Measurements from ENCODE around the gene GLTP. TPM values are rescaled to one million over a fixed set of nuclear protein-coding genes. Genes with fewer than 3 reads are reported as not detected.

The GLTP gene
- total and polyA plus RNA-seq, 2 of the 4 experiments (the other 2 are of a cell fraction): 34.4 to 58.4 TPM

DNA sequence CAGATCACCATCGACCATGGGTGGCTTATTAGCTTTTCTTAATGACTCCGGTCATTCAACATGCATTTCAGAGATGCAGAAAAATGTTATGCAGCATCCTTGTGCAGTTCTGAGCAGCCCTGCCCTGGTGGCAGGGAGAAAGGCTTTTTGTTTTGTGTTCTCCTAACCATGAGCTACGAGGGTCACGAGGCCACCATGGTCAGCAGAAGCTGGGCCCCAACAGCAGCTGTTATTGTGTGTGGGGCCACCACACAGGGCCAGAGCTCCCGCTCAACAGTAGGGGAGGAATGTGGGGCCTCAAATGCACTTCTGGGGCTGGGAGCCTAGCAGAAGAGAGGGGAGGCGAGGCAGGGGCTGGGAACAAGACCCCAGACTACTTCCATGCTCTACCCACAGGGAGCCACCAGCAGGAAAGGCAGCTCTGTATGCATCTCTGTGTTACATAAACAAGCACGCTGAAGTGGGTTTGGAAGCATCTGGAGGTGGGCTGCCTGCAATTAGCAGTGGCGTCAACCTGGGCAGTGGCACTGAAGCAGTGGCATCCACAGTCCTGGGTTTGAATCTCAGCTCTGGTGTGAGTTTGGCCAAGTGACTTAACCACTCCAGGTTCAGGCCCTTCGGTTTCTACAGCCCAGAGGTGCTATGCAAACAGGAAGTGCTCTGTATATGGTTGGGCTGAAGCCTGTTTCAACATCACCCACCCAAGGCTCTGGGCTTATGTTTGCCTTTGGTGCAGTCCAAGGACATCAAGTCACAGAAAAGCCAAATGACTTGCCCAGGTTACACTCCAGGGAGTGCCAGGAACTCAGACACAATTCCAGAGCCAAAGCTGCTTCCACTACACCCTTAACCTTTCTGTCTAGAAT is 16.3 kb downstream of the GLTP start:
- intact Hi-C loops (cut with micrococcal nuclease) (no loop called here), in situ Hi-C loops (cut with MboI; ENCODE audit: low sequenced_read_pairs) (no loop called here), dilution Hi-C loops (cut with HindIII; ENCODE audit: low sequenced_read_pairs, unreplicated experiment) (no loop called here)
- Histone ChIP-seq H2AFZ (replicated peaks; ENCODE audit: low read length, poor library complexity) (peak overlapping the region; percentile 12), H3K4me1 (ENCODE audit: control insufficient read depth, insufficient read depth, low read length) (peaks cover 7% of the 10 kb centered on the region; the same call in 1 of the 2 replicates), H4K8ac (ENCODE audit: low read depth in 2 of 2, low read length in 2 of 2) (0 out of 4 replicates have a peak overlapping the region, but pooled peaks of 1 of the 2 experiments have one; percentile 4), H4K91ac (ENCODE audit: insufficient read depth, low read depth, low read length) (peak overlapping the region; percentile 5; the same call in 1 of the 2 replicates), H3K27ac (ENCODE audit: insufficient read depth, low read length) (peak overlapping the region; percentile 7; the same call in 1 of the 2 replicates), H2BK5ac (ENCODE audit: low read depth, low read length, poor library complexity, severe bottlenecking) (no peak overlapping the region), H3K14ac (replicated peaks; ENCODE audit: low read depth, low read length) (peak overlapping the region; percentile 27; the same call in 1 of the 2 replicates), H2BK20ac (ENCODE audit: low read depth, low read length) (no peak overlapping the region; the same call in 1 of the 2 replicates), H3K79me1 (ENCODE audit: low read depth in 1 of 2, low read length in 2 of 2) (peaks cover 20 to 56% of the 10 kb centered on the region in 2 experiments), H3K9me3 (ENCODE audit: control insufficient read depth, insufficient read depth, low read length) (no peaks in the 10 kb centered on the region), H2AK9ac (replicated peaks; ENCODE audit: low read depth, low read length, poor library complexity) (peak overlapping the region; percentile 62), H3K36me3 (ENCODE audit: control insufficient read depth, insufficient read depth, low read length) (peaks cover 4% of the 10 kb centered on the region), H3K4me3 (ENCODE audit: insufficient read depth, low read depth, low read length) (no peak overlapping the region), H3K18ac (ENCODE audit: low read depth, low read length) (no peak overlapping the region), H3K23ac (ENCODE audit: low read depth, low read length) (0 out of 2 replicates have a peak overlapping the region, but pooled peaks have one; percentile 13), H4K20me1 (ENCODE audit: insufficient read depth, low read length) (peaks cover 16% of the 10 kb centered on the region), H2AK5ac (ENCODE audit: low read depth, low read length) (peak overlapping the region; percentile 45), H3K27me3 (ENCODE audit: control insufficient read depth, insufficient read depth, low read length) (no peaks in the 10 kb centered on the region), H4K5ac (ENCODE audit: low read depth, low read length) (no peak overlapping the region), H3K56ac (ENCODE audit: extremely low read depth, insufficient read depth, low read length) (no peak overlapping the region), H2BK15ac (ENCODE audit: low read depth, low read length) (no peak overlapping the region), H3K4ac (ENCODE audit: low read depth, low read length) (no peak overlapping the region), H2BK120ac (ENCODE audit: low read depth, low read length) (no peak overlapping the region), H3K9me1 (ENCODE audit: insufficient read depth, low read length) (peaks cover 18% of the 10 kb centered on the region), H3K4me2 (ENCODE audit: low read depth, low read length) (no peak overlapping the region), H3K9ac (ENCODE audit: low read depth, low read length) (no peak overlapping the region)
- TF ChIP-seq MAFK (IDR thresholded peaks at IDR 0.05; ENCODE audit: low read depth, low read length) (no peak), NFE2L2 (IDR thresholded peaks at IDR 0.05; ENCODE audit: low read depth, low read length) (no peak), MXI1 (IDR thresholded peaks at IDR 0.05; ENCODE audit: borderline replicate concordance, low read depth, low read length) (no peak), POLR2A (IDR thresholded peaks at IDR 0.05; ENCODE audit: low read depth, low read length) (no peak), CEBPB (IDR thresholded peaks at IDR 0.05; ENCODE audit: low read depth, low read length) (peak; percentile 72; the same call in 1 of the 2 replicates), CHD1 (IDR thresholded peaks at IDR 0.05; ENCODE audit: low read depth, low read length) (no peak), CTCF (conservative IDR thresholded peaks at IDR 0.05; ENCODE audit: low read depth, low read length) (no peak)
- POLR2A ChIA-PET (ENCODE audit: unreplicated experiment): interaction anchor here (0.6 kb wide), 1 partner anchor 36 kb away, joined by 3 read pairs; no protein-coding TSS in a partner anchor
- WGBS, 2 experiments (ENCODE audit: extremely low coverage in 2 of 2, insufficient read length in 1 of 2): 100% methylated on average over 1 of the region's 9 CpGs; no CpG with 5 or more reads in 1 of the 2 experiments
- CTCF ChIA-PET: interaction anchor here (1.4 kb wide), 1 partner anchor 11 kb away, joined by 3 read pairs; no protein-coding TSS in a partner anchor
- ATAC-seq (ENCODE audit: low read depth): peak; percentile 96
- BruUV-seq (replicated peaks): no TSS peak
- DNase-seq: peak; percentile 63
